ENCODE measurements around the gene CIPC. TPM values are rescaled to one million over a fixed set of nuclear protein-coding genes. Genes with fewer than 3 reads are reported as not detected.
A peak's percentile ranks its signal among the peaks of the same experiment; 100 is the strongest.

CIPC gene
- total RNA-seq, 1 experiment from 2014 or later, result 20.6 TPM

GRCh38 chr14:77133720-77134338 is 35.8 kb downstream of the CIPC start:
- Histone ChIP-seq H4K20me1 (ENCODE audit: insufficient read depth) (no peaks in the 10 kb centered on the region), H3K27me3 (ENCODE audit: insufficient read depth, low read length) (no peaks in the 10 kb centered on the region), H3K9me3 (ENCODE audit: control insufficient read depth in 1 of 2, insufficient read depth in 1 of 2, low read depth in 1 of 2, low read length in 2 of 2) (no peaks in the 10 kb centered on the region), H3K4me3 (replicated peaks in 1 of 2; ENCODE audit: low read depth in 1 of 2, low read length in 2 of 2) (no peak overlapping the region), H3K4me2 (ENCODE audit: low read length) (no peak overlapping the region), H3K79me2 (ENCODE audit: insufficient read depth, low read length) (no peaks in the 10 kb centered on the region), H3K4me1 (ENCODE audit: control insufficient read depth in 1 of 2, insufficient read depth in 2 of 2, low read length in 2 of 2) (peaks cover 7 to 24% of the 10 kb centered on the region in 2 experiments), H2AFZ (ENCODE audit: low read depth, low read length, poor library complexity, severe bottlenecking) (no peak overlapping the region), H3K9ac (ENCODE audit: low read length) (no peak overlapping the region), H3K9me2 (ENCODE audit: insufficient read depth) (no peaks in the 10 kb centered on the region), H3K36me3 (ENCODE audit: control insufficient read depth in 1 of 2, insufficient read depth in 2 of 2, low read length in 2 of 2) (no peaks in the 10 kb centered on the region), H3K27ac (ENCODE audit: low read depth, low read length) (no peak overlapping the region)
- no peak for TF ChIP-seq JUND (IDR thresholded peaks at IDR 0.05)
- TF ChIP-seq REST (IDR thresholded peaks at IDR 0.05; ENCODE audit: low read depth), result peak; percentile 76
- ChIA-PET POLR2A (no interaction called here), CTCF (interaction anchor here (0.8 to 0.9 kb wide), 2 partner anchors 11 to 261 kb away, joined by 3 to 4 read pairs; no protein-coding TSS in a partner anchor), RAD21 (ENCODE audit: low non-redundant PET in 1 of 2, low total read pairs in 2 of 2, uncharacterized antibody in 2 of 2, unreplicated experiment in 2 of 2) (no interaction called here)
- intact Hi-C loops (cut with micrococcal nuclease), result no loop called here
- DNase-seq (ENCODE audit: low read depth, low spot score) (no peak), ATAC-seq (peak; percentile 37; the same call in 1 of the 2 replicates)
- BruUV-seq (replicated peaks), result no TSS peak

- no peaks in the 10 kb centered on the region for H3K27me3 ChIP-seq (ENCODE audit: insufficient read depth, low read length)
- RAD21 ChIA-PET (ENCODE audit: low non-redundant PET in 1 of 2, low total read pairs in 2 of 2, uncharacterized antibody in 2 of 2, unreplicated experiment in 2 of 2), result no interaction called here
- no peak for DNase-seq (ENCODE audit: low read depth, low spot score)
- no peaks in the 10 kb centered on the region for H3K9me2 ChIP-seq (ENCODE audit: insufficient read depth)
- H4K20me1 ChIP-seq (ENCODE audit: insufficient read depth), result no peaks in the 10 kb centered on the region
- H3K36me3 ChIP-seq (ENCODE audit: control insufficient read depth in 1 of 2, insufficient read depth in 2 of 2, low read length in 2 of 2), result no peaks in the 10 kb centered on the region
- H3K4me2 ChIP-seq (ENCODE audit: low read length), result peak overlapping the region; percentile 81
- POLR2A ChIA-PET, result no interaction called here
- CTCF ChIA-PET, result interaction anchor here (1.3 to 1.6 kb wide), 3 partner anchors 9 to 62 kb away, joined by 4 to 7 read pairs (median 4); no protein-coding TSS in a partner anchor
- H3K4me1 ChIP-seq (ENCODE audit: control insufficient read depth in 1 of 2, insufficient read depth in 2 of 2, low read length in 2 of 2), result peaks cover 7 to 21% of the 10 kb centered on the region in 2 experiments; a peak in 3 of 4 replicates
- ATAC-seq, result no peak
- TF ChIP-seq ZNF274 (IDR thresholded peaks at IDR 0.05; ENCODE audit: low read depth, low read length), result no peak
- TF ChIP-seq MAX (IDR thresholded peaks at IDR 0.05), result no peak
- BruUV-seq (replicated peaks), result no TSS peak
- no peaks in the 10 kb centered on the region for H3K9me3 ChIP-seq (ENCODE audit: control insufficient read depth in 1 of 2, insufficient read depth in 1 of 2, low read depth in 1 of 2, low read length in 2 of 2)
- H3K4me3 ChIP-seq (replicated peaks in 1 of 2; ENCODE audit: low read depth in 1 of 2, low read length in 2 of 2), result no peak overlapping the region
- H3K9ac ChIP-seq (ENCODE audit: low read length), result no peak overlapping the region
- no peak overlapping the region for H2AFZ ChIP-seq (ENCODE audit: low read depth, low read length, poor library complexity, severe bottlenecking)
- intact Hi-C loops (cut with micrococcal nuclease), result no loop called here
- H3K79me2 ChIP-seq (ENCODE audit: insufficient read depth, low read length), result no peaks in the 10 kb centered on the region
- no peak overlapping the region for H3K27ac ChIP-seq (ENCODE audit: low read depth, low read length)
Measured at GRCh38 chr14:77139022-77139421, 41.0 kb downstream of the CIPC start.
